PC-9 (cell line): ENCODE measurements around the gene UQCRC1. TPM values are rescaled to one million over a fixed set of nuclear protein-coding genes. Genes with fewer than 3 reads are reported as not detected.

Experiments
- BruUV-seq: library from RNA; stranded (reverse); fragments of 400-500 nt; replicated peaks from 2 replicates; lab custom pipeline; 2021; lab: Mats Ljungman, UMichigan
- CTCF ChIA-PET: fragments of 300-600 bp; sonication (Branson Sonifier 250); formaldehyde crosslinking; loops from one replicate; lab custom pipeline; 2022; ENCODE audit warnings: antibody characterized with exemption; lab: Charles Lee
- POLR2A ChIA-PET: fragments of 300-600 bp; sonication (Branson Sonifier 250); formaldehyde crosslinking; loops from one replicate; lab custom pipeline; 2022; ENCODE audit warnings: antibody characterized with exemption; ENCODE audit not compliant: unreplicated experiment; lab: Charles Lee
- DNase-seq, 2 experiments: peaks; one replicate each; pipeline versions ENCODE4 v3.0.0 to v3.0.0-alpha.2; 2015 to 2022; ENCODE audit warnings: mixed read lengths in 1 of 2
- H2AFZ ChIP-seq: fragments of 200-600 bp; sonication (generic); 2 replicates; pipeline ENCODE4 v1.8.1; 2017; ENCODE audit warnings: antibody characterized with exemption
- H3F3A ChIP-seq: fragments of 200-600 bp; sonication (generic); 2 replicates; pipeline ENCODE4 v1.8.1; 2017; ENCODE audit warnings: antibody characterized with exemption, mild to moderate bottlenecking, low read depth; ENCODE audit not compliant: insufficient read depth
- H3K27ac ChIP-seq: fragments of 200-600 bp; sonication (generic); 2 replicates; pipeline ENCODE4 v1.6.1; 2016; ENCODE audit warnings: mixed run types
- H3K27me3 ChIP-seq: fragments of 200-600 bp; sonication (generic); 2 replicates; pipeline ENCODE4 v1.6.1; 2016; ENCODE audit warnings: low read depth, mixed run types; ENCODE audit not compliant: insufficient read depth
- H3K36me3 ChIP-seq: fragments of 200-600 bp; sonication (generic); 2 replicates; pipeline ENCODE4 v1.6.1; 2016; ENCODE audit warnings: low read depth, mixed run types
- H3K4me1 ChIP-seq: fragments of 200-600 bp; sonication (generic); replicated peaks from 2 replicates; pipeline ENCODE4 v1.6.1; 2016; ENCODE audit warnings: mixed run types; ENCODE audit not compliant: insufficient read depth
- H3K4me2 ChIP-seq: fragments of 200-600 bp; sonication (generic); 2 replicates; pipeline ENCODE4 v1.6.1; 2017; ENCODE audit warnings: mixed run types
- H3K4me3 ChIP-seq: fragments of 200-600 bp; sonication (generic); 2 replicates; pipeline ENCODE4 v1.6.1; 2016; ENCODE audit warnings: mixed run types
- H3K79me2 ChIP-seq: fragments of 200-600 bp; sonication (generic); 2 replicates; pipeline ENCODE4 v1.6.1; 2017; ENCODE audit warnings: low read depth, mixed run types
- H3K9me2 ChIP-seq: fragments of 200-600 bp; sonication (generic); 2 replicates; pipeline ENCODE4 v1.8.1; 2017; ENCODE audit warnings: mild to moderate bottlenecking; ENCODE audit not compliant: insufficient read depth
- H3K9me3 ChIP-seq: fragments of 200-600 bp; sonication (generic); 2 replicates; pipeline ENCODE4 v1.8.1; 2016; ENCODE audit warnings: low read depth; ENCODE audit not compliant: insufficient read depth
- H4K20me1 ChIP-seq: fragments of 200-600 bp; sonication (generic); 2 replicates; pipeline ENCODE4 v1.8.1; 2017; ENCODE audit not compliant: insufficient read depth
- EZH2 ChIP-seq: fragments of 200-600 bp; sonication (generic); IDR thresholded peaks from 2 replicates; pipeline ENCODE4 v1.8.0; 2017; ENCODE audit warnings: antibody characterized with exemption, low read depth
- intact Hi-C: fragments of 100-400 bp; cut with micrococcal nuclease; formaldehyde crosslinking; loops from one replicate; pipeline ENCODE4 v1.10.0; 2022; ENCODE audit not compliant: unreplicated experiment
- total RNA-seq: library from RNA; stranded (reverse); gene quantifications from 2 replicates; pipeline ENCODE4 v1.2.3, GENCODE V29; 2021
- TF ChIP-seq, protein P1 (sequence below): fragments of 200-600 bp; sonication (generic); conservative IDR thresholded peaks from 2 replicates; pipeline ENCODE4 v1.6.1; 2017; ENCODE audit warnings: mixed run types, antibody characterized with exemption, mild to moderate bottlenecking, moderate library complexity

Gene UQCRC1
- total RNA-seq, 1 experiment from 2014 or later: 255 TPM

- CTCF ChIA-PET: no interaction called here
- H4K20me1 ChIP-seq: no peaks in the 10 kb centered on the region
- no peaks in the 10 kb centered on the region for H3K79me2 ChIP-seq
- H3K27ac ChIP-seq: no peak overlapping the region
- no peaks in the 10 kb centered on the region for H3K4me1 ChIP-seq
- DNase-seq: no peak
- H3K4me2 ChIP-seq: no peak overlapping the region
- no peak overlapping the region for H2AFZ ChIP-seq
- H3K27me3 ChIP-seq: no peaks in the 10 kb centered on the region
- H3K4me3 ChIP-seq: no peak overlapping the region
- intact Hi-C loops: no loop called here
- BruUV-seq: no TSS peak
- H3K9me3 ChIP-seq: no peaks in the 10 kb centered on the region
- no peaks in the 10 kb centered on the region for H3K36me3 ChIP-seq
- H3F3A ChIP-seq: no peaks in the 10 kb centered on the region
- H3K9me2 ChIP-seq: no peaks in the 10 kb centered on the region
- TF ChIP-seq, protein P1, sequence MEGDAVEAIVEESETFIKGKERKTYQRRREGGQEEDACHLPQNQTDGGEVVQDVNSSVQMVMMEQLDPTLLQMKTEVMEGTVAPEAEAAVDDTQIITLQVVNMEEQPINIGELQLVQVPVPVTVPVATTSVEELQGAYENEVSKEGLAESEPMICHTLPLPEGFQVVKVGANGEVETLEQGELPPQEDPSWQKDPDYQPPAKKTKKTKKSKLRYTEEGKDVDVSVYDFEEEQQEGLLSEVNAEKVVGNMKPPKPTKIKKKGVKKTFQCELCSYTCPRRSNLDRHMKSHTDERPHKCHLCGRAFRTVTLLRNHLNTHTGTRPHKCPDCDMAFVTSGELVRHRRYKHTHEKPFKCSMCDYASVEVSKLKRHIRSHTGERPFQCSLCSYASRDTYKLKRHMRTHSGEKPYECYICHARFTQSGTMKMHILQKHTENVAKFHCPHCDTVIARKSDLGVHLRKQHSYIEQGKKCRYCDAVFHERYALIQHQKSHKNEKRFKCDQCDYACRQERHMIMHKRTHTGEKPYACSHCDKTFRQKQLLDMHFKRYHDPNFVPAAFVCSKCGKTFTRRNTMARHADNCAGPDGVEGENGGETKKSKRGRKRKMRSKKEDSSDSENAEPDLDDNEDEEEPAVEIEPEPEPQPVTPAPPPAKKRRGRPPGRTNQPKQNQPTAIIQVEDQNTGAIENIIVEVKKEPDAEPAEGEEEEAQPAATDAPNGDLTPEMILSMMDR: no peak
- no peak for TF ChIP-seq EZH2
- POLR2A ChIA-PET: no interaction called here
Measured at GRCh38 chr3:48642605-48643004, 33.2 kb upstream of the UQCRC1 start.

GRCh38 chr3:48641396-48641795 lies 31.9 kb upstream of the UQCRC1 start:
- Histone ChIP-seq H3K9me2 (no peaks in the 10 kb centered on the region), H3K79me2 (no peaks in the 10 kb centered on the region), H3K4me1 (no peaks in the 10 kb centered on the region), H3K27me3 (no peaks in the 10 kb centered on the region), H3K4me2 (no peak overlapping the region), H3K36me3 (no peaks in the 10 kb centered on the region), H3K27ac (no peak overlapping the region), H3K4me3 (no peak overlapping the region), H3F3A (no peaks in the 10 kb centered on the region), H4K20me1 (no peaks in the 10 kb centered on the region), H3K9me3 (no peaks in the 10 kb centered on the region), H2AFZ (no peak overlapping the region)
- BruUV-seq: no TSS peak
- TF ChIP-seq, protein P1: no peak
- TF ChIP-seq EZH2: no peak
- DNase-seq: no peak
- CTCF ChIA-PET: no interaction called here
- POLR2A ChIA-PET: no interaction called here
- intact Hi-C loops: no loop called here

DNA sequence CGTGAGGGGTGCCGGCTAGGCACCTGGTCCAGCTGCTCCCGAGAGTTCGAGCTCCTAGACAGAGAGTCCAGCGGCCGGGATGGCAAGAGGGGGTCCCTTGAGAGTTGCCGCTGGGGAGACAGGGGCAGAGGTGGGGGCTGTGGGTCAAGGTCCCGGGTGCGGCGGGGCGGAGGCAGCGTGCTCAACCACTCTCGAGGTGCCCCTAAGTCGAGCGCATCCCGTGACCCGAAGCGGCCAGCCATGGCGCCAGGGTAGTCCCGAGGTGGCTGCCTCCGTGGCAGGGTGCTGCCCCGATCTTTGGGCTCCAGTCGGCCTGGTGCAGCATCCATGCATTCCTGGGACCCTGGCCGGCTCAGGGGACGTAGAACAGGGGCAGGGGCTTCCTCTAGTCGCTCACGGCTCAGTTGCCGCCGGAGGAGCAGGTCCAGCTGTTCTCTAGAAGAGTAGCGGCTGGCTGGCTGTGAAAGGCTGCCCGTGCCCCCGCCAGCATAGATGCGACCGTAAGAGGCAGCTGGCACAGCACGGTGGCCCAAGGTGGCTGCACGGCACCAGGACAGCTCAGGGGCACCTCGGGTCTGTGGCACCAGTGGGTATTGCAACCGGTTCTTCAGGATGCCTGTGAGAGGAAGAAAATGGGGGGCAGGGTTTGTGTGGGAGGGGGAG lies 30.6 kb upstream of the UQCRC1 start:
- Histone ChIP-seq H4K20me1 (no peaks in the 10 kb centered on the region), H3K9me3 (no peaks in the 10 kb centered on the region), H3K4me2 (no peak overlapping the region), H3K79me2 (no peaks in the 10 kb centered on the region), H3F3A (no peaks in the 10 kb centered on the region), H3K4me1 (no peaks in the 10 kb centered on the region), H2AFZ (no peak overlapping the region), H3K27me3 (no peaks in the 10 kb centered on the region), H3K4me3 (no peak overlapping the region), H3K9me2 (no peaks in the 10 kb centered on the region), H3K27ac (no peak overlapping the region), H3K36me3 (no peaks in the 10 kb centered on the region)
- DNase-seq: no peak
- BruUV-seq: no TSS peak
- intact Hi-C loops: no loop called here
- ChIA-PET CTCF (no interaction called here), POLR2A (no interaction called here)
- TF ChIP-seq EZH2: no peak
- TF ChIP-seq, protein P1: no peak
